Epithelial cell of alveolus of lung (primary cell): ENCODE data around the gene KCNJ1. TPM values are rescaled to one million over a fixed set of nuclear protein-coding genes. Genes with fewer than 3 reads are reported as not detected.

Experiments
- total RNA-seq: library from RNA; depleted of rRNA; stranded (reverse); fragments of >200 nt; gene quantifications from 2 replicates; pipeline ENCODE4 v1.2.1, GENCODE V29; 2015

KCNJ1 gene
- not detected in 2 replicates for total RNA-seq

DNA sequence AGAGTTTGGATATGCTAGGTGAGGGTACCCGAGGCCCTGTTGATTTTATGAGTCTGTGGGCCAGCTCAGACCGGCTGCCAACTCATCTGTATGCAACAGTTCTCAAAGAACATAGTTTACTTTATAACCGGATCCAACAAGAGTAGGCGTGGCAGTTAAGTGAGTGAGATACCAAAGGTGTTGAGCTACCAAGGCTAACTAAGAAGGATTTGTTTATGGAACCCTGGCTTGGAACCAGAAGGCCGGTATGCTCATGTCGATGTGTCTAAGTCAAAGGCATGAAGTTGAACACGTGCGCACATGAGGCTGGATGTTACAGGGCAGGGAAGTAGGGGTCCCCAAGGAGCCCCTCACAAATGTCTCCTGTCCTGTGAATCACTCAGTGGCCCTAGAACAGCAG, at the start of gene KCNJ1:
Gene KCNJ1 (minus strand): TSS at position 20 of the 400 bp plus-strand sequence. CDS start 27,053 bp downstream, outside the sequence.

DNA sequence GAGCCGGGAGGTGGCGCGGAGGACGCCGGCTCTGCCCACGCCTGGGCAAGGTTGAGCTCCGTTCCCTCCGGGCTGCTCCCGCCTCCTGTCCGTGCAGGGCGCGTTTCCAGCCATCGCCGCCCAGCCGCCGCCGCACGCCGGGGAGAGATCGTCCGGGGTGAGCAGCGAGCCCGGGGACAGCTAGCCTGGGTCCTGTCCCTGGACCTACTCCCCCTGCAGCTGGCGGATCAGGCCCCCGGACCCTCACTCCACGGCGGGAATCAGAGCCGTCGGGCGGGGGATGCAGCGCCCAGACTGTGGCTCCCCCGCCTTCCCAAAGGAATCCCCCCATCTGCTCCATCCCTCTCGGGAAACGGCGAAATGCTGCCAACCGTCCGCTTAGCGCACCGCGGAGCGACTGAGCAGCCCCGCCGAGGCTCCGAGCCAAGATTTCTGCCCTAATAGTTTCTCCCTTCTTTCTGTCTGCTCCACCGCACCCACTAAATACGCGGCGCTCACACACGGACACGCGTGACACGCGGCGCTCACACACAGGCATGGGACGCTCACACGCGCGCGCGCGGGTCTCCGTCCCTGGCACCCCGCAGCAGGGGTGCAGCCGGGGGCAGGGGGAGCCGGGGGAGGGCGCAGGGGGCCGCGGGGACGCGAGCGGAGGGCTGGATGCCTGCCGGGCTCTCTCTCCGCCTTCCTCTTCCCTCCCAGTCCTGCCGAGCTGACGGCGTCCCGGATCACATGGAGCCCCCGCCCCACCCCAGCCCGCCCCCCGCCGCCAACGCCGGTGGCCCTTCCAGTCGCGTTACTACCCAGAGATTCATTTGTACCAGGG, 23.7 kb upstream of the KCNJ1 start, which contains the start of gene KCNJ5:
Gene KCNJ5 (plus strand): TSS at position 814 of the 826 bp plus-strand sequence. CDS start 19,918 bp downstream, outside the sequence.

Other genes starting within 250 kb of the KCNJ1 start
- gene FLI1, start 173.2 kb downstream of the KCNJ1 start, total RNA-seq: 2.2 and 18.6 TPM in 2 replicates
- gene KCNJ5, start 24.1 kb upstream of the KCNJ1 start, total RNA-seq: not detected in 2 replicates
- not detected in 2 replicates for gene TP53AIP1, start 75.6 kb upstream of the KCNJ1 start, total RNA-seq